ENCODE data around the gene OR13C8. TPM values are rescaled to one million over a fixed set of nuclear protein-coding genes. Genes with fewer than 3 reads are reported as not detected.
"Not testable (repeated sequence)": the region's sequence is repeated elsewhere in the genome, so short reads cannot be mapped to it uniquely, and the experiment has no call there.

OR13C8 gene
- total RNA-seq, 2 experiments from 2014 or later: not detected

- Mint-ChIP-seq H3K9me3 (ENCODE audit: insufficient read depth) (peaks cover 3% of the 10 kb centered on the region), H3K4me1 (ENCODE audit: low read depth) (no peaks in the 10 kb centered on the region), H3K4me3 (no peak overlapping the region), H3K27me3 (ENCODE audit: low read depth) (no peaks in the 10 kb centered on the region), H3K27ac (no peak overlapping the region), H3K36me3 (ENCODE audit: low read depth) (no peaks in the 10 kb centered on the region)
- POLR2A ChIA-PET: no interaction called here
- DNase-seq (no peak), ATAC-seq (no peak)
- CTCF ChIA-PET: no interaction called here
These were observed 8.3 kb downstream of the OR13C8 start for GRCh38 chr9:104577263-104577662.

GRCh38 chr9:104580562-104580961, 11.6 kb downstream of the OR13C8 start:
- no peaks in the 10 kb centered on the region for H3K36me3 Mint-ChIP-seq (ENCODE audit: low read depth)
- DNase-seq (no peak), ATAC-seq (no peak)
- H3K9me3 Mint-ChIP-seq (ENCODE audit: insufficient read depth): no peaks in the 10 kb centered on the region
- H3K27me3 Mint-ChIP-seq (ENCODE audit: low read depth): no peaks in the 10 kb centered on the region
- H3K4me3 Mint-ChIP-seq: no peak overlapping the region
- H3K27ac Mint-ChIP-seq: no peak overlapping the region
- CTCF ChIA-PET: no interaction called here
- POLR2A ChIA-PET: no interaction called here
- no peaks in the 10 kb centered on the region for H3K4me1 Mint-ChIP-seq (ENCODE audit: low read depth)

GRCh38 chr9:104586496-104587180, 17.7 kb downstream of the OR13C8 start:
- no peak overlapping the region for H3K4me3 Mint-ChIP-seq
- ATAC-seq: no peak
- H3K27ac Mint-ChIP-seq: no peak overlapping the region
- CTCF ChIA-PET: no interaction called here
- DNase-seq: no peak
- H3K9me3 Mint-ChIP-seq (ENCODE audit: insufficient read depth): no peaks in the 10 kb centered on the region
- no peaks in the 10 kb centered on the region for H3K27me3 Mint-ChIP-seq (ENCODE audit: low read depth)
- H3K4me1 Mint-ChIP-seq (ENCODE audit: low read depth): no peaks in the 10 kb centered on the region
- POLR2A ChIA-PET: no interaction called here
- H3K36me3 Mint-ChIP-seq (ENCODE audit: low read depth): no peaks in the 10 kb centered on the region

GRCh38 chr9:104589626-104590025, 20.7 kb downstream of the OR13C8 start:
- Mint-ChIP-seq H3K4me1 (ENCODE audit: low read depth) (no peaks in the 10 kb centered on the region), H3K27me3 (ENCODE audit: low read depth) (no peaks in the 10 kb centered on the region), H3K27ac (no peak overlapping the region), H3K4me3 (no peak overlapping the region), H3K36me3 (ENCODE audit: low read depth) (no peaks in the 10 kb centered on the region), H3K9me3 (ENCODE audit: insufficient read depth) (no peaks in the 10 kb centered on the region)
- ChIA-PET POLR2A (no interaction called here), CTCF (no interaction called here)
- DNase-seq: no peak
- ATAC-seq: no peak

- POLR2A ChIA-PET; ATAC-seq; H3K4me3 Mint-ChIP-seq; H3K4me1 Mint-ChIP-seq (ENCODE audit: low read depth); DNase-seq; H3K9me3 Mint-ChIP-seq (ENCODE audit: insufficient read depth); H3K36me3 Mint-ChIP-seq (ENCODE audit: low read depth); H3K27me3 Mint-ChIP-seq (ENCODE audit: low read depth); CTCF ChIA-PET; H3K27ac Mint-ChIP-seq: not testable (repeated sequence)
These were observed 29.8 kb downstream of the OR13C8 start for GRCh38 chr9:104598749-104599148.

GRCh38 chr9:104599313-104599712, 30.3 kb downstream of the OR13C8 start, which contains the start of gene OR13C5:
OR13C5 (minus strand) TSS chr9:104599413; CDS start chr9:104599413, 0 bp downstream.
- H3K36me3 Mint-ChIP-seq (ENCODE audit: low read depth); H3K27me3 Mint-ChIP-seq (ENCODE audit: low read depth); ATAC-seq; H3K4me1 Mint-ChIP-seq (ENCODE audit: low read depth); CTCF ChIA-PET; H3K4me3 Mint-ChIP-seq; H3K27ac Mint-ChIP-seq; H3K9me3 Mint-ChIP-seq (ENCODE audit: insufficient read depth); DNase-seq; POLR2A ChIA-PET: not testable (repeated sequence)

GRCh38 chr9:104604801-104605200, 35.8 kb downstream of the OR13C8 start:
- ChIA-PET CTCF (no interaction called here), POLR2A (no interaction called here)
- H3K27ac Mint-ChIP-seq: no peak overlapping the region
- ATAC-seq (no peak), DNase-seq (no peak)
- no peak overlapping the region for H3K4me3 Mint-ChIP-seq
- no peaks in the 10 kb centered on the region for H3K9me3 Mint-ChIP-seq (ENCODE audit: insufficient read depth)
- no peaks in the 10 kb centered on the region for H3K4me1 Mint-ChIP-seq (ENCODE audit: low read depth)
- H3K27me3 Mint-ChIP-seq (ENCODE audit: low read depth): no peaks in the 10 kb centered on the region
- H3K36me3 Mint-ChIP-seq (ENCODE audit: low read depth): no peaks in the 10 kb centered on the region

- POLR2A ChIA-PET; H3K4me1 Mint-ChIP-seq (ENCODE audit: low read depth); H3K9me3 Mint-ChIP-seq (ENCODE audit: insufficient read depth); CTCF ChIA-PET; H3K27ac Mint-ChIP-seq; H3K27me3 Mint-ChIP-seq (ENCODE audit: low read depth); H3K36me3 Mint-ChIP-seq (ENCODE audit: low read depth); DNase-seq; H3K4me3 Mint-ChIP-seq; ATAC-seq: not testable (repeated sequence)
These were observed 36.6 kb downstream of the OR13C8 start, which contains the start of gene OR13C2 for GRCh38 chr9:104605527-104605926. OR13C2 (minus strand) TSS chr9:104605627; CDS start chr9:104605627, 0 bp downstream.

GRCh38 chr9:104606152-104606551, 37.2 kb downstream of the OR13C8 start:
- Mint-ChIP-seq H3K9me3 (ENCODE audit: insufficient read depth) (no peaks in the 10 kb centered on the region), H3K4me1 (ENCODE audit: low read depth) (no peaks in the 10 kb centered on the region), H3K27me3 (ENCODE audit: low read depth) (no peaks in the 10 kb centered on the region), H3K27ac (no peak overlapping the region), H3K36me3 (ENCODE audit: low read depth) (no peaks in the 10 kb centered on the region), H3K4me3 (no peak overlapping the region)
- CTCF ChIA-PET: no interaction called here
- DNase-seq (no peak), ATAC-seq (no peak)
- POLR2A ChIA-PET: no interaction called here

GRCh38 chr9:104608336-104608735, 39.4 kb downstream of the OR13C8 start:
- Mint-ChIP-seq H3K4me1 (ENCODE audit: low read depth) (no peaks in the 10 kb centered on the region), H3K4me3 (no peak overlapping the region), H3K36me3 (ENCODE audit: low read depth) (no peaks in the 10 kb centered on the region), H3K9me3 (ENCODE audit: insufficient read depth) (no peaks in the 10 kb centered on the region), H3K27me3 (ENCODE audit: low read depth) (no peaks in the 10 kb centered on the region), H3K27ac (no peak overlapping the region)
- ChIA-PET CTCF (no interaction called here), POLR2A (no interaction called here)
- no peak for ATAC-seq
- no peak for DNase-seq

GRCh38 chr9:104611213-104611612, 42.2 kb downstream of the OR13C8 start:
- no peak for ATAC-seq
- H3K36me3 Mint-ChIP-seq (ENCODE audit: low read depth): no peaks in the 10 kb centered on the region
- no peaks in the 10 kb centered on the region for H3K9me3 Mint-ChIP-seq (ENCODE audit: insufficient read depth)
- ChIA-PET POLR2A (no interaction called here), CTCF (no interaction called here)
- DNase-seq: no peak
- H3K27me3 Mint-ChIP-seq (ENCODE audit: low read depth): no peaks in the 10 kb centered on the region
- H3K4me3 Mint-ChIP-seq: no peak overlapping the region
- no peaks in the 10 kb centered on the region for H3K4me1 Mint-ChIP-seq (ENCODE audit: low read depth)
- no peak overlapping the region for H3K27ac Mint-ChIP-seq

- ChIA-PET POLR2A (no interaction called here), CTCF (no interaction called here)
- Mint-ChIP-seq H3K9me3 (ENCODE audit: insufficient read depth) (no peaks in the 10 kb centered on the region), H3K27ac (no peak overlapping the region), H3K27me3 (ENCODE audit: low read depth) (no peaks in the 10 kb centered on the region), H3K4me3 (no peak overlapping the region), H3K4me1 (ENCODE audit: low read depth) (no peaks in the 10 kb centered on the region), H3K36me3 (ENCODE audit: low read depth) (no peaks in the 10 kb centered on the region)
- no peak for ATAC-seq
- no peak for DNase-seq
These were observed 48.5 kb downstream of the OR13C8 start for GRCh38 chr9:104617418-104617817.

- Mint-ChIP-seq H3K36me3 (ENCODE audit: low read depth) (no peaks in the 10 kb centered on the region), H3K9me3 (ENCODE audit: insufficient read depth) (no peaks in the 10 kb centered on the region), H3K27ac (no peak within 1 kb of the TSS), H3K4me3 (no peak within 1 kb of the TSS), H3K27me3 (ENCODE audit: low read depth) (no peaks in the 10 kb centered on the region), H3K4me1 (ENCODE audit: low read depth) (no peaks in the 10 kb centered on the region)
- DNase-seq (no peak), ATAC-seq (no peak)
- CTCF ChIA-PET: no interaction called here
- POLR2A ChIA-PET: no interaction called here
These were observed 49.1 kb downstream of the OR13C8 start, which contains the start of gene OR13C9 for GRCh38 chr9:104618104-104618503. OR13C9 (minus strand) TSS chr9:104618204; CDS start chr9:104618204, 0 bp downstream.

Data from activated CD8-positive, alpha-beta T cell treated with anti-CD3 and anti-CD28 coated beads, Interleukin-2, amount 10 ng/mL, durations not matched to agents 7 days and 5 days (primary cell).